ENCODE data around the gene TMEM8B.
A peak's percentile ranks its signal among the peaks of the same experiment; 100 is the strongest.
"Not testable (repeated sequence)": the region's sequence is repeated elsewhere in the genome, so short reads cannot be mapped to it uniquely, and the experiment has no call there.

TMEM8B gene

GRCh38 chr9:35909274-35909673 lies 80.2 kb downstream of the TMEM8B start, which contains the start of gene SPAAR:
Gene SPAAR, plus strand, starts transcription at chr9:35909490. Its CDS starts 974 bp downstream, at chr9:35910464.
- peak in 1 of 2 experiments; percentile 8 for DNase-seq

GRCh38 chr9:35909687-35910612 lies 80.9 kb downstream of the TMEM8B start:
- DNase-seq = no peak

GRCh38 chr9:35910613-35911359 lies 81.8 kb downstream of the TMEM8B start:
- peak; percentile 37 to 80 for DNase-seq

- peak in 1 of 2 experiments; percentile 9 for DNase-seq
Observed at GRCh38 chr9:35911690-35912089, 82.7 kb downstream of the TMEM8B start.

GRCh38 chr9:35912791-35913400 lies 83.9 kb downstream of the TMEM8B start:
- DNase-seq = no peak

GRCh38 chr9:35913429-35913828 lies 84.4 kb downstream of the TMEM8B start:
- DNase-seq = not testable (repeated sequence)

- no peak for DNase-seq
Observed at GRCh38 chr9:35914301-35914807, 85.3 kb downstream of the TMEM8B start.

Measured in NCI-H446 (cell line).